Prostate gland (tissue), 2 donors: Measurements from ENCODE around the gene SPRR1B.

Experiments
- CTCF ChIP-seq, 4 experiments: fragments of 200-600 bp in 2 of 4; fragments of 450-650 bp in 2 of 4; sonication (generic) in 2 of 4; IDR thresholded peaks; 1 replicate in 3 of 4; 2 replicates in 1 of 4; pipeline ENCODE4 v1.5.1; 2016 to 2019; ENCODE audit warnings: antibody characterized with exemption in 4 of 4, mild to moderate bottlenecking in 2 of 4, moderate library complexity in 2 of 4
- POLR2A ChIP-seq: fragments of 450-650 bp; IDR thresholded peaks from one replicate; pipeline ENCODE4 v1.6.1; 2016; ENCODE audit warnings: antibody characterized with exemption, mild to moderate bottlenecking

GRCh38 chr1:152995842-152996241, 35.2 kb upstream of the SPRR1B start:
- no peak for TF ChIP-seq POLR2A
- no peak for TF ChIP-seq CTCF (IDR thresholded peaks at IDR 0.05)
